Ascending aorta (tissue), 2 donors: ENCODE data around the gene ZBTB18. TPM values are rescaled to one million over a fixed set of nuclear protein-coding genes. Genes with fewer than 3 reads are reported as not detected.

Experiments used
- DNase-seq, 2 donors: peaks; one replicate each; pipeline ENCODE4 v3.0.0-alpha.2; 2019; ENCODE audit warnings: low spot score in 2 of 2
- H3K27ac ChIP-seq, 2 donors: fragments of 200-600 bp; sonication (generic); one replicate each; pipeline ENCODE4 v1.5.1; 2016 to 2017; ENCODE audit warnings: mild to moderate bottlenecking in 1 of 2
- H3K27me3 ChIP-seq: fragments of 200-600 bp; sonication (generic); one replicate; pipeline ENCODE4 v1.5.1; 2017
- H3K36me3 ChIP-seq, 2 donors: fragments of 200-600 bp; sonication (generic); one replicate each; pipeline ENCODE4 v1.5.1; 2016
- H3K4me1 ChIP-seq, 2 donors: fragments of 200-600 bp; sonication (generic); one replicate each; pipeline ENCODE4 v1.5.1; 2016 to 2017; ENCODE audit warnings: mild to moderate bottlenecking in 1 of 2
- H3K4me3 ChIP-seq, 2 donors: fragments of 200-600 bp; sonication (generic); one replicate each; pipeline ENCODE4 v1.5.1; 2016 to 2017; ENCODE audit warnings: mild to moderate bottlenecking in 1 of 2
- H3K9me3 ChIP-seq, 2 donors: fragments of 200-600 bp; sonication (generic); one replicate each; pipeline ENCODE4 v1.5.1; 2016
- intact Hi-C: fragments of 100-400 bp; cut with DNase I; formaldehyde crosslinking; loops from one replicate; pipeline ENCODE4 v1.15.1; 2023
- total RNA-seq: library from RNA; depleted of rRNA; stranded (reverse); fragments of >200 nt; gene quantifications from one replicate; pipeline ENCODE4 v1.1.0, GENCODE V29; 2016
- TF ChIP-seq, protein P1 (sequence below), 3 experiments: fragments of 200-600 bp in 2 of 3; fragments of 450-650 bp in 1 of 3; sonication (generic) in 2 of 3; IDR thresholded peaks; one replicate each; pipeline ENCODE4 v1.5.1; 2016 to 2019; ENCODE audit warnings: antibody characterized with exemption in 3 of 3, mild to moderate bottlenecking in 1 of 3, moderate library complexity in 1 of 3

The ZBTB18 gene
- total RNA-seq, 1 donor from 2014 or later: 7.1 TPM

DNA sequence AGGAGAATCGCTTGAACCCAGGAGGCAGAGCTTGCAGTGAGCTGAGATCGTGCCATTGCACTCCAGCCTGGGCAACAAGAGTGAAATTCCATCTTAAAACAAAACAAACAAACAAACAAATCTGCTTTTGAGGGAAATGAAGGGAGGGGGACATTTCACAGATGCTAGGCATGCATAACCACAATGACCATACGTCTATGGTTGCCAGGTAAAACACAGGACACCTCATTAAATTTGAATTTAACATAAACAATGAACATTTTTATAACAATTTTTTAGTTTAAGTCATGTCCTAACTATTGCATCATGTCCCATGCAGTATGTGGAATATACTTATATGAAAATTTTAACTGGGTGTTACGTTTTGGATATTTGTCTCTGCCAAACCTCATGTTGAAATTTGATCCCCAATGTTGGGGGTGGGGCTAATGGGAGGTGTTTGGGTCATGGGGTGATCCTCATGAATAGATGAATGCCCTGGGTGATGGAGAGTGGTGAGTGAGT is 31.0 kb upstream of the ZBTB18 start:
- TF ChIP-seq, protein P1, sequence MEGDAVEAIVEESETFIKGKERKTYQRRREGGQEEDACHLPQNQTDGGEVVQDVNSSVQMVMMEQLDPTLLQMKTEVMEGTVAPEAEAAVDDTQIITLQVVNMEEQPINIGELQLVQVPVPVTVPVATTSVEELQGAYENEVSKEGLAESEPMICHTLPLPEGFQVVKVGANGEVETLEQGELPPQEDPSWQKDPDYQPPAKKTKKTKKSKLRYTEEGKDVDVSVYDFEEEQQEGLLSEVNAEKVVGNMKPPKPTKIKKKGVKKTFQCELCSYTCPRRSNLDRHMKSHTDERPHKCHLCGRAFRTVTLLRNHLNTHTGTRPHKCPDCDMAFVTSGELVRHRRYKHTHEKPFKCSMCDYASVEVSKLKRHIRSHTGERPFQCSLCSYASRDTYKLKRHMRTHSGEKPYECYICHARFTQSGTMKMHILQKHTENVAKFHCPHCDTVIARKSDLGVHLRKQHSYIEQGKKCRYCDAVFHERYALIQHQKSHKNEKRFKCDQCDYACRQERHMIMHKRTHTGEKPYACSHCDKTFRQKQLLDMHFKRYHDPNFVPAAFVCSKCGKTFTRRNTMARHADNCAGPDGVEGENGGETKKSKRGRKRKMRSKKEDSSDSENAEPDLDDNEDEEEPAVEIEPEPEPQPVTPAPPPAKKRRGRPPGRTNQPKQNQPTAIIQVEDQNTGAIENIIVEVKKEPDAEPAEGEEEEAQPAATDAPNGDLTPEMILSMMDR (IDR thresholded peaks at IDR 0.05): no peak
- Histone ChIP-seq H3K27me3 (no peaks in the 10 kb centered on the region), H3K36me3 (no peaks in the 10 kb centered on the region), H3K27ac (no peak overlapping the region), H3K9me3 (no peaks in the 10 kb centered on the region), H3K4me3 (no peak overlapping the region), H3K4me1 (no peaks in the 10 kb centered on the region)
- DNase-seq: no peak
- intact Hi-C loops: no loop called here

DNA sequence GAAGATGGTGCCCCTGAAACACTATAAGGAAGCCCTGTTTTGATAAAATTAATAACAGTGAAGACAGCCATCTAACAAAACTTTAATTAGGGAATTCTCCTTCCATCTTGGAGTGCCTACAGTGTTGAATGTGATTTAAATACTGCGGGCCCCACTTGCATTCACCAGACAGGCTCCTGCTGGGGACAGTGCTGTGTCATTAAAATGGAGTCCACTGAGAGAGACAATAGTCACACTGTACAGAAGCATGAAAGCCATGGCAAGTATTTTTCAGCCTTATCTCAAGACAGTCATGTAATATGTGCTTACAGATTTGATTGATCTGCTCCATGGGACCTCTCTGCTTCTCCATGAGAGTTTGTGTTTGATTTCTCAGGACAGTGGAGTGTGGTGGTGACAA is 29.7 kb upstream of the ZBTB18 start:
- no peaks in the 10 kb centered on the region for H3K9me3 ChIP-seq
- no peak for DNase-seq
- H3K27me3 ChIP-seq: no peaks in the 10 kb centered on the region
- H3K36me3 ChIP-seq: no peaks in the 10 kb centered on the region
- H3K27ac ChIP-seq: no peak overlapping the region
- H3K4me3 ChIP-seq: no peak overlapping the region
- TF ChIP-seq, protein P1 (IDR thresholded peaks at IDR 0.05): no peak
- intact Hi-C loops: no loop called here
- no peaks in the 10 kb centered on the region for H3K4me1 ChIP-seq

- no peak overlapping the region for H3K4me3 ChIP-seq
- no peaks in the 10 kb centered on the region for H3K27me3 ChIP-seq
- H3K4me1 ChIP-seq: no peaks in the 10 kb centered on the region
- no peak overlapping the region for H3K27ac ChIP-seq
- no peaks in the 10 kb centered on the region for H3K9me3 ChIP-seq
- intact Hi-C loops: no loop called here
- H3K36me3 ChIP-seq: no peaks in the 10 kb centered on the region
- DNase-seq: no peak
- TF ChIP-seq, protein P1 (IDR thresholded peaks at IDR 0.05): no peak
Measured at GRCh38 chr1:244022311-244022710, 28.8 kb upstream of the ZBTB18 start.

GRCh38 chr1:244022864-244023440 is 28.1 kb upstream of the ZBTB18 start:
- no peaks in the 10 kb centered on the region for H3K36me3 ChIP-seq
- TF ChIP-seq, protein P1 (IDR thresholded peaks at IDR 0.05): no peak
- H3K27ac ChIP-seq: no peak overlapping the region
- H3K9me3 ChIP-seq: no peaks in the 10 kb centered on the region
- no peak overlapping the region for H3K4me3 ChIP-seq
- no peaks in the 10 kb centered on the region for H3K4me1 ChIP-seq
- no peak for DNase-seq
- intact Hi-C loops: no loop called here
- no peaks in the 10 kb centered on the region for H3K27me3 ChIP-seq

DNA sequence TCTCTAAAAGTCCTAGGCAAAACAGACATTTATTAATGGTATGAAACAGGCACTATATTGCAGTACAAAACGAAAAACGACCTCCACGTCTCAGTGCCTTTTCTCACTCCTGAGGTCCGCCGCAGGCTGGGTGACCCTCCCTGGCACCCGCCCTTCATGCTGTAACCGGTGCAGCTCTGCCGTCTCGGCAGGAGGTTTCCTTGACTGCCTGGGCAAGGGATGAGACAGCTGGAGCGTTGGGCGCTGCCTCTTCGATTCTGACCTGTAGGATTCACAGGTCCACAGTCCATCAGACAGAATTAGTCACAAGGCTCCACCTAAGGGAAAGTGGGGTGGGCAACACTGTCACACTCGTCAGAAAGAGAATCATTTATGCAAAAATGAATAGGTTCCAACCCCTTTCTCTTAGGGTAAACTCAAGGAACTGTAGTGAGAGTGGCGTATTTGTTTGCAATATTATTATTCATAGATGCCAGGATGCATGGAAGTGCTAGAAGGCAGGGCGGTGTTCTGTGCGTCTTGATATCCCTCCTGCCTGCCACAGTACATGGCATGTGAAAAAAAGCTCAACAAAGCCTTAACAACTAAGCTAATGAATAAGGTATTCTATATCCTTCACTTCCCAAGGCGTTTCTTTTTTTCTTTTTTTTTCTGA is 23.5 kb upstream of the ZBTB18 start:
- no peaks in the 10 kb centered on the region for H3K36me3 ChIP-seq
- H3K27me3 ChIP-seq: no peaks in the 10 kb centered on the region
- no peak overlapping the region for H3K4me3 ChIP-seq
- no peak overlapping the region for H3K27ac ChIP-seq
- H3K9me3 ChIP-seq: no peaks in the 10 kb centered on the region
- TF ChIP-seq, protein P1 (IDR thresholded peaks at IDR 0.05): no peak
- H3K4me1 ChIP-seq: peaks cover 0 to 3% of the 10 kb centered on the region in 2 donors
- no peak for DNase-seq
- intact Hi-C loops: no loop called here
